NCI-H1436 treated with DMSO at 0.1 percent for 48 hours (cell line): ENCODE measurements around the gene SLC4A7.
"Not testable (repeated sequence)": the region's sequence is repeated elsewhere in the genome, so short reads cannot be mapped to it uniquely, and the experiment has no call there.

Experiments used
- DNase-seq: peaks from one replicate; lab custom pipeline; 2025; lab: John Stamatoyannopoulos, UW

SLC4A7 gene

DNA sequence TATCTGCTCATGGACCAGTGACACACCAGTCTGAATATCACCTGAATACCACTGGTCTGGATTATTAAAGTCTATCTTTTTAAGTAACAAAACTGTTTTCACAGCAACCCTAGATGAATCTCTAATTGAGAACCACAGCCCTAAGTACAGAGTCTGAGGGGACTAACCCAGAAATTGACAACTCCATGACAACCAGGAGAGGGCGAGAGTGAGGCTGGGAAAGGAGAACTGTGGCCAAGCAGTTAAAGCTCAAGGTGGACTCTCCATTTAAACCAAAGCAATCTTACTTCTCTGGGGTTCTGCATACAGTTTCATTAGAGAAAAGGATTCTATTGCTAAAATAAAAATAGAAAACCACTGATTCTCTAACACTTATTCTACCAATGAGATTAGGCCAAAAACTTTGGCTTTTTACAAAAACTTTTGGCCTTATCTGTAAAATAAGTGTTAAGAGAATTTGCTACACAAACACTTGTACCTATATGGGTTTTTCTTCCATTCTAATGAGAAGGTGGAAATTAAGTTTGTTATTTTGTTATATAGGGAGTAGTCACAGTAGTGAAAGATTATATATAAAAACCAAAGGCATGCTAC is 126.4 kb downstream of the SLC4A7 start:
- no peak for DNase-seq

DNA sequence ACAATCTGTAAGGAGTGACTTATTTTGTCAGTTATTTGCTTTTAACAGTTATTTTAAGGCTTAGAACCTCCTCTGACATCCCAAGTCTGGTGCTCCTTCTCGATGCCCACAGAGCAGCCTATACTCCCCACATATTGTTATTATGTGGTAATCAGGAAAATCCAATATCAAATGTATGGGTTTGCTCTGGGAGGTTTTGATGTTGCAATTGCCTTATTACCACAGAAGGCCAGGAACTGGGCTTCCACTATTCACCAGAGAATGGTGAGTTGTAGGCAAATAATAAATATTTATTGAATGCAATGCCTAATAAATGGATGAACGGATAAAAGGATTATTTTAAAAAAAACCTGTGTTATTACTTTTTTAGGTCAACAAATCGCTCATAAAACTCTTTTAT is 127.2 kb downstream of the SLC4A7 start:
- DNase-seq = no peak

DNA sequence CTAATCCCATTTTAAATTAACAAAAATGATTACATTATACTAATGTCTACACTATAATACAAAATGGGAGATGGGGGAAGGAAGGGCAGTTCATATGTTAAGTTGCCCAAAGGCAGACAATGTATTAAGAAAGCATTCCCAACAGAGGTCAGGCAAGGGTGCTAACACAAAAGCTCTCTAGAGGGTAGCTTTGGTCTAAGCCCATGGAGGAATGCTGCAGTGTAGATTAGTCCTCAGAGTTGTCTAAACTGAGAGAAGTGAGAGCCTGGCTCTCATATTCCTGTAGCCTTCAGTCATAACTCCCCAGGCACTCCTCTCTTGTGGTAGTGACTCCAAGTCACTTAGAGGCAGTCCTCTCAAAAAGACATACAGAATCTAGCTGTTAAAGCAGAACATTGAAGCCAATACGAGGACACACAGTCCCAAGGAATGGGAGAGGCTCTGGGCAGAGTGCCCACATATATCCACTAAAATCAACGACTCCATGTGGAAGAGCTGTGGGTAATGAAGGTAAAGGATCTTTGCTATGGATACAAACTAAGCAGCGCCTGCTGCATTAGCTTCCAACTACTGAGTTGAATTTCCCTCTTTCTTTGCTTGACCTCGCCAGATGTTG is 129.5 kb downstream of the SLC4A7 start:
- no peak for DNase-seq

DNA sequence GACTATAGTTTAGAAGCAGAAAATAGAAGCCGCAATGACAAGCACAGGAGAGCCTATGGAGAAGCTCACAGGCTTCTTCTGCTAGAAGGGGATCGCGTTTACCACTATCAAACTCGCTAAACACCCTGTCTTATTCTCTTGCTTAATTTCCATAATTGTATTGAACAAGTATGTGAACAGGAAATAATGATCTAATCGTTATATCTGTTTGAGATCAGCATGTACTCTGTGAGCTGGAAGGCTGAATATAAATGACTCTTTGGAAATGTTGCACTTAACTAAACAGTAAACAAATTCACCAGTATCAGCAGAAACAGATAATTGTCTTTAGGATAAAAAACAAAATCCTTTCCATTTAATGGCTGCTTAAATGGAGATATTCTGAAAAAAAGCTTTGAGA is 130.0 kb downstream of the SLC4A7 start:
- DNase-seq = no peak

DNA sequence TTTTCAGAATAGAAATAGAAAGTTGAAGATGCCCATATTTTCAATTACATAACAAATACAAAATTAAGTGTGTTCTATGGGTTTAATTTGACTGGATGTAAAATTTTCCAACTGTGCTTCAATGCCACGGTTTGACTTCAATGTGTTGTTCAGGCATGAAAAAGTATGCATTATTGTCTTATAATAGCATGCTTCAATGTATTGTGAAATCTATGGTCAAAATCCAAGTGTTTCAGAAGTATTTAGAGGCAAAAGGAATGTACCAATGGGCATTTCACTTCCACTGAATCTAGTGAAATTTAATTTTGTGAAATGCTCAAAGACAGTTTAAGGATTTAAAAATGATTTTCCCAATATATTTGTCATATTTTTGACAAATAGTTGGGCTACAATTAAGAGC is 131.0 kb downstream of the SLC4A7 start:
- DNase-seq = no peak

DNA sequence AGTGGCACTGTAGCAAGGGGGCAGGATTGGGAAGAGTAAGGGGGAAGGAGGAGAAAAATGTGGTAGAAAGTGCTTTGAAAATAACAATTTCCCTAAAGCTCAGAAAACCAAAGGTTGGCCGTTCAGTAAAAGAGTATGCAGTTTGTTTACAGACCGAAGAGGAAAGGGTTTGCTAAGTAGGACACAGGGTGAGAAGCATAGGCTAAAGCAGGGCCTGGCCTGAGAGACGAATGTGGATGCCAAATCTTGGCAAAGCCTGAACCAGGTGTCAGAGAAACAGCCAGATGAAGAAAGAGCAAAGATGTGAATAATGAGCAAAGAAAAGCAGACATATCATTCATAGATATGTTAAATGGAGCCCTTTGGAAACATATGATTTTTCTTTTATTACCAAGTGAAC is 132.1 kb downstream of the SLC4A7 start:
- DNase-seq = no peak

DNA sequence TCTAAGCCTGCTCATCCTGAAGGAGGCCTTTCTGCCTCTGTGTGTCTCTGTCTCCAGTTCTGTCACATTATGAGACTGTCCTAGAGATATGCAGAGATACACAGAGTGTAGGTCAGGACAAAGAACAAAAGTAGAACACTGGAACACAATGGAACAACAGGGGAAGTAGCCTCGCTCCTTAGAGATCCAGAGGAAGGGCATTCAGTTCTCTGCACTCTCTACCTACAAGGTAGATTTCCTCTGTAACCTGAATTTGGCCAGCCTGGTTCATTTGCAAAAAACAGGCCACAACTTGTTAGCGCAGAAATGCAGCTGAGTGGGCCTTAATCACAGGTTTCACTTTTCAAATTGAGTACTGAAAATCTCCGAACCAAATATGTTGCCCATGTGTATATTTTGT is 134.4 kb downstream of the SLC4A7 start:
- DNase-seq = no peak

DNA sequence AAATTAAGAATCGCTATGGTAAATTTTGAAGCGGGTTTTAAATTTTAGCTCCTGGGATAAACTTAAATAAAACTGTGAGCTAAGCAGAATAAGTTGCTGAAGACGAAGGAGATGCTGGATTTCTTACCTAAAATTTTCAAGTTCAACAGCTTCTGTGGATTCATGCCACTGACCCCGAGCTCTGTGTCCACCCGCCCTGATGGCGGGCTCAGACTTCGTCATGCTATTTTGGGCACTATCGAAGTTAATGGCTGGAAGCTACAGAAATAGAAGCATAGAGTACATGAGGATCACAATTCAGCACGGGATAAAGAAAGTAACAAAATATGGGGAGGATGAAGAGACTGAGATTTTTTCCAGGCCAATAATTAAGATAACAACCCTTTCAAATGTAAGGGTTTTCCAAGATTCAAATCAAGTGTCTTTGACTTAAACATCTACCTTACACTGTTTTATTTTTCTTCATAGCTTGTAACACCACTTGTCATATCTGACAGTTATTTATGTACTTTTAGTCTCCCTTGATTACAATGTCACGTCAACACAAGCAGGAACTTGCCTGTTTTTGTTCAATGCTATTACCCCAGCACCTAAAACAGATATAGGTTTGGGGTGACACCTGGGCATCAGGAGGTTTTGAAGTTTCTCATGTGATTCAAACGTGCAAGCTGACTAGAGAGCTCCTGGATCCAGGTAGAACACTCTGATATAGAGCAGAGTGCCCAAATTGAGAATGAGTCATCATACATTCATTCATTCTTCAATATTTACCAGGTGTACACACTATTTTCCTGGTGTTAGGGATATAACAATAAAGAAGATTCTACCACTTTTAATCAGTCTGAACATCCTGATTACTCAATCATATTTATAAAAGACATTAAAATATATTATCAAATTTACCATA is 138.0 kb downstream of the SLC4A7 start:
- DNase-seq = no peak

DNA sequence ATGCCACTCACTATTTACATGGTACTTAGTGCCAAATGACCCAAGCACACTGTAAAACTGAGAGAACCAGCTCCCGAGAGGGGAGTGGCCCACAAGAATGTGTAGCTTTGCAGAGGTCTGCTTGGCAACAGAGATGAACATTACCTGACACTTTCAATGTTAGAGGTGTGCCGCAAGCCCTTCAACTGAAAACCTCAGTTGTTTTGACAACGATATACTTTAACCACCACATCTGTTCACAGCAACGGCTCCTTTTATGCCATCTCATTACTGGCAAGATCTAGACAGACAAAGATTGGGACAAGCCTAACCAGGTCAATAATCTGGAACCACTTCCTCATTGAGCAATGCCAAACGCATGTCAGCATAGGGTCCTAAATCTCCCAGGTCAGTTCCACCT is 138.7 kb downstream of the SLC4A7 start:
- DNase-seq = no peak

DNA sequence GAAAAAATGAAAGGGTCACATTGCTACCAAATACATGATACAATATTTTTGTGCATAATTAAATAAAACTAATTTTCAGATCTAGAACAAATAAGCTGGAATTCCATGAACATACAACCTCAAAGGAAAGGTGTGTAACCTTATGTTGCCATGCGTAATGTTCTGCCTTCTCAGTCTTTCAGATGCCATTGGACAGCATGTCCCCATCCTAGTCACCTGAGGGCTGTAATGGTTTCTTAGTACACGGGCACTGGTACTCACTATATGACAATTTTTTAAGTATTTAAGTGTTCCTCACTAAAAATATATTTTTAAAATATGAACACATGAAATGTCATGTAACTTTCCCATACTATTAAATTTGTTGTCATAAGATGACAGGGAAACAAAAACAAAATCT is 139.1 kb downstream of the SLC4A7 start:
- DNase-seq = no peak

DNA sequence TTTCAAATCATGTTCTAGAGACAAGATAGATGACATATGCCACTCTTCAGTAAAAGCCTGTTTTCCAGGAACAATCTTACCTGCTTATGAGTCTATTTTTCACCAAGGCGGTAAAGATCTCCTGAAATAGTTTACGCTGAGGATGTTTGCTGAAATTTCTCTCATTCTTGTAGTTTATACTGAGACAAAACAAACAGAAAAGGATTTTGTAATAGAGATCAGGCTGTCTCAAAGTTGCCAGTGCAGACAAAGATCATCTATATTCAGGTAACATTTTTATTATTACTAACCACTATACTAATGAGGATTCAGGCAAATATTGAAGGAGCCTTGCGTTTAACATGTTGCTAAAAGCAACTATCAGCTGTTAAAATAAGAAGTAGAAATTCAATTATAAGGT is 140.0 kb downstream of the SLC4A7 start:
- DNase-seq = no peak

DNA sequence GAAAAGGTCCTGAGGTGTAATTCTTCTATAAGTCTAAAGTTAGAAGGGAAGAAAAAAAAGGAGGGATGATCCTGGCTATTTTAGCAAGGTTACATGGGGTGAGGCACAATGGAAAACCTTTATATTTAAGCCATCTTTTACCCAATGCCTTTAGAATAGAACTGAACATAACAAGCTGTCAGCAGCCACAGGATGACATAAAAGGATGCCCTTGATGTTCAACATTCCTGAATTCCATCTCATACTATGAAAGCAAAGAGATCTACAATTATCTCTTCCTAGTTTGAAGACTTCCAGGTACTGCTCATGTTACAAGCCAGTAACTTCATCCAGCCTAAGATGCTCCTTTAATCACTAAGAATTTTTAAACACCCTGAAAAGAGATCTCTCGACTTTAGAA is 141.9 kb downstream of the SLC4A7 start:
- no peak for DNase-seq

DNA sequence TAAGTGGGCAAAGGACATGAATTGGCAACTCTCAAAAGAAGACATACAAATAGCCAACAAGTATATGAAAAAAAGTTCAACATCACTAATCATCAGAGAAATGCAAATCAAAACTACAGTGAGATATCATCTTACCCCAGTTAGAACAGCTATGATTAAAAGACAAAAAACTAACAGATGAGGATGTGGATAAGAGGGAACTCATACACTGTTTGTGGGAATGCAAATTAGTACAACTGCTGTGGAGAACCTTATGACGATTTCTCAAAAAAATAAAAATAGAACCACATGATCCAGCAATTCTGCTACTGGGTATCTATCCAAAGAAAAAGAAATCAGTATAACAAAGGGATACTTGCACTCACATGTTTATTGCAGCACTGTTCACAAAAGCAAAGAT is 143.7 kb downstream of the SLC4A7 start:
- no peak for DNase-seq

DNA sequence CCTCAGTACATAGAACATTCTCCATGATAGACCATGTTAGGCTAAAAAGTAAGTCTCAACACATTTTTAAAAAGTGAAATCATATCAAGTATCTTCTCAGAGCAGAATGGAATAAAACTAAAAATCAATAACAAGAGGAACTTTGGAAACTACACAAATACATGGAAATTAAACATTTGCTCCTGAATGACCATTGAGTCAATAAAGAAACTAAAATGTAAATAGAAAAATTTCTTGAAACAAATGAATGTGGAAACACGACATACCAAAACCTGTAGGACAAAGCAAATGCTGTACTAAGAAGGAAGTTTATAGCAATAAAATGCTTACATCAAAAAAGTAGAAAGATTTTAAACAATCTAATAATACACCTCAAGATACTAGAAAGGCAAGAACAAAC is 148.6 kb downstream of the SLC4A7 start:
- DNase-seq = no peak

DNA sequence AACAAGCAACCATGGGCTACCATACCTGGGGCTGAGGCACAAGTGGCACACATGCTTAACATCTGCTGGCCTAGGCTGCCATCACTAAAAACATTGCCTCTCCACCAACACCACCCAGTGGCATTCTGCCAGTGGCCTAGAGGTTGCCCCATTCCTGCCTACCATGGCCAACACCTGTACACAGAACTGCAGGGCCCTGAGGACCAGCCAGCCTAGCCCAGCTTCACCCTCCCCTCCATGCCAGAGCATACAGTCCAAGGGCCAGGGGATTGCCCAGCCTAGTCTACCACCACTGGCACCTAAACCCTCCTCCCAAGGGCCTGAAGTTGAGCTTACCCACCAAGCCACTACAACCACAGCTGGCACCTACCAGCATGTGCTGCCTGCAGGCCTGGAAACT is 150.3 kb downstream of the SLC4A7 start:
- DNase-seq = no peak

DNA sequence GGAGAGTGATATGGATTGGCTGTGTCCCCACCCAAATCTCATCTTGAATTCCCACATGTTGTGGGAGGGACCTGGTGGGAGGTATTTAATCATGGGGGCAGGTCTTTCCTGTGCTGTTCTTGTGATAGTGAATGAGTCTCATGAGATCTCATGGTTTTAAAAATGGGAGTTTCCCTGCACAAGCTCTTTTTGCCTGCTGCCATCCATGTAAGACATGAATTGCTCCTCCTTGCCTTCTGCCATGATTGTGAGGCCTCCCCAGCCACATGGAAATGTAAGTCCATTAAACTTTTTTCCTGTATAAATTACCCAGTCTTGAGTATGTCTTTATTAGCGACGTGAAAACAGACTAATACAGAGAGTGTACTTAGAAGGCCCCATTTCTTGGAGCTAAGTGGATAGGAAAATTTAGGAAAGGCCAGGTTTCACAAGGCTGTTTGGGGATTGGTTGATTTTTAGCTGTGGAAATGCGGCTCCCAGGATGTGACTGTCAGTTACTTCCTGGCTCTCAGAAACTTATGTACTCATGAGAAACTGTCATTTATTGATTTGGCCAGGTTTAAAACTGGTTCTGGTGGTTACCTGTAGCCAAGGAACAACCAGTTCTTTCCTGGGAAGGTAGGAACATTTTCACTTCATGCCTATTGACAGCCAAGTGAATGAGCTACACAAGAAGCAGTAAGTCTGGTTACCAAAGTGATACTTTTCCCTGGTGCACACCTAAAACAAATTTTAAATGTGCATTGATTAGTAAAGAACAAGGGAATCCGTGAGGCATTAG is 155.0 kb downstream of the SLC4A7 start:
- not testable (repeated sequence) for DNase-seq

DNA sequence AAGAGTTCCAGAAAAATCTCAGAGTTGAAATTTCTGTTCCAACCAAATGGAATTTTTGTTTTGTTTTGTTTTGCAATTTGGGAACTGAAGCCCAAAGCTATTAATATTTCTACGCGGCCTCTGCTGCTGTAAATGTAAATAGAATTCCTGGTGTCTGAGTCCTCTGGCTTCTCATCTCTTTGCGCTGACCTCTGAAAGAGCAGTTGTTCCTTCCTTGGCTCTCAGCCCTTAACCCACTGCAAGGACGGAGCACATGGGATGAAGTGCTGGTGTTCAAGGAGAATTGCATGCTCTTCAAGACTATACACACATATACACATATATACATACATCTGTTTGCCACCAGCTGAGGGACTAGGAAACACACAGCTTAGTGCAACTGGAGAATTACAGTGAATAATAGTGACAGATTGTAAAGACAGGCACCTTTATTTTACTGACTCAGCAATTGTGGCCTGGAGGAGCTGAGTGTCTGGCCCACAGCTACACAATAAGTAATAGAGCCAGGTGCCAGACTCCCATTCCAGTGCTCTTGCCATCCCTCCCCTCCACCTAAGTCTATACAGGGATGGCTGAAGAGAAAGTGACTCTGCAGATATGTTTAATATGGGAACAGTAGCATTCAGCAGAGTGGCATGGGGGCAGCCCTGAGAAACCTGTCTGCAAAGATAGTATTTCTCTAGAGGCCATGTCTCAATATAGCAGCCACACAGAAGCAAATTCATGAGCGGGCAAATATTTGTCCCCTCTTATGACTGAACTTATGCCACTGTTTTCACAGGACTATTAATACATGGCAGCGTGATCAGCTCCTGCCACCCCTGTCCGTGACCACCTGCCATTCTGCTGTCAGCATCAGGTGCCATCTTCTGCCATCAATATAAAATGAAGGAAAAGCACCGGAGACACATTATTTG is 157.3 kb downstream of the SLC4A7 start:
- no peak for DNase-seq

DNA sequence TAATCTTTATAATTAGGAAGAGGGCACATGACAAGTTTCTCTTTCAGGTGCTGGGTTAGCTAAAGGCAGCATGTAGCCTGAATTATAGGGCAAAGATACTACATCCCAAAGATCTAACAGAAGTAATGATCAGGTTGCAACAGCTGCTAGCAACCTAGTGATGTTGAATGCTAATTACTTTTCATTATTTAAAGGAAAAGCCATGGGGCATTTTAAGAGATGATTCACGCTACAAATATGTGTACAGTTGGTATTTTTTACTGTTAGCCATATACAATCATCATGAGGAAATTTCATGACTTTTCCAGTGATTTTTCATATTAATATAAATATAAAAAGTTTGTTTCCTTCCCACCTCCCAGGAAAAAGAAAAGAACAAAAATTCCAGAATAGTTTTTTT is 158.0 kb downstream of the SLC4A7 start:
- DNase-seq = no peak

DNA sequence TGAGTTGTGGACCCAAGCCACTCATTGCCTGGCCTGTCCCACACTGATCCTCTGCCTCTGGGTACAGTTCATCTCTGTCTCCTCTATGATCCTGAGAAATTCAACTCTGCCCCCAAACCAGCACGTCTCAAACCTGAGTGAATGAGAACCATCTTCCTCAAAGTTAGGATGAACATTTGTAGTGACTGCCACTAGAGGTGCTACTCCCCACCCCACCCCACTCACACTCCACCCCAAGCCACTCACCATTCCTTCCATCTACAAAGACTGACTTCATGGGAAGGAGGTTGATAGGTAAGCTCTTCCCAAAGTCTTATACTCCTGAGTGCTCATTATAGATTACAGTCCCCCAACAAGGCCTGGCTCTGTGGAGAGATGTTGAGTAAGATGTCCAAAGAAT is 158.8 kb downstream of the SLC4A7 start:
- no peak for DNase-seq

DNA sequence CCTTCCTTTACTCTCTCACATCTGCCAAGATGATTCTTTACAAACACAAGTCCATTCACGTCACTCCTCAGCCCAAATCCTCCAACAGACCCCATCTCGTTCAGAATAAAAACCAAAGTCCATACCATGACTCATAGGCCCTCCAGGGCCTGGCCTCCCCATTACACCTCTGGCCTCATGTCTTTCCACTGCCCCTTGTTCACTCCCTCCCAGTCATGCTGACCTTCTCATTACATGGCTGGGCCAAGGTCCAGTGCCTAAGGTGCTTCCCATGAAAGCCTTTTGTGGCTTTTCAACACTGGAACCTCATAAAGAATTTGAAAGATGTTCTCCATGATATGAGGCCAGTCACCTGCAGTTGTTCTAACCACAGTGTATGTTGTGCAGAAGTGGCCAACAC is 159.5 kb downstream of the SLC4A7 start:
- DNase-seq = no peak

DNA sequence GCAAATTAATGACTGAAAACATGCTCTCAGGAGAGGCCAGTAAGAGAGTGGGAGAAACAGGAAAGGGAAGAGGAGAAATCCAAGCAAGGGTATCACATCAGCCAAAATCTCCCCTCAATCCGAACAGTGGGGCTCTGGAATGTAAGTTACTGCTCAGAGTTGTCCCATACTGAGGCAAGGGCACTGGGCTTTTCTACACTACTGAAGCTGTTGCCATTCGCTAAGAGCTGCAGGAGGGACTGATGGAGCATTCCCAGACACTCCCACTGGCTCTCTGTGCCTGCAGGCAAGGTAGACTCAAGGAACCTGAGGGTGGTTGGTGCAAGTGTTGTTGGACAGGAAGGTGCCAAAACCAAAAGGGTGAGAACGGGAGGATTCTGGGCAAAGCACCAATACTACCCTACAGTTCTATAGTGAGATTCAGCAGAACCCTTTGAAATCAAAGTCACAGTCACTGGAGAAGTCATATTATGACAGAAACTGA is 161.1 kb downstream of the SLC4A7 start:
- DNase-seq = no peak
